Keratinocyte (primary cell): Measurements from ENCODE around the gene PLK5. TPM values are rescaled to one million over a fixed set of nuclear protein-coding genes. Genes with fewer than 3 reads are reported as not detected.
"Not testable (repeated sequence)": the region's sequence is repeated elsewhere in the genome, so short reads cannot be mapped to it uniquely, and the experiment has no call there.

Experiments used
- DNase-seq: peaks from one replicate; pipeline ENCODE4 v3.0.0-alpha.2; 2011; ENCODE audit warnings: low read depth, missing footprints, low spot score
- FAIRE-seq: peaks from 2 replicates; lab custom pipeline; 2011; peaks lifted over from hg19 to GRCh38; lab: Jason Lieb, UNC
- H2AFZ ChIP-seq: 2 replicates; pipeline ENCODE4 v1.6.0; 2012; ENCODE audit warnings: low read length, control low read depth, inconsistent platforms; ENCODE audit not compliant: control insufficient read depth
- H3K27ac ChIP-seq: 2 replicates; pipeline ENCODE4 v1.5.1; 2011; ENCODE audit warnings: low read length; ENCODE audit not compliant: control insufficient read depth, insufficient read depth
- H3K27me3 ChIP-seq: 3 replicates; pipeline ENCODE4 v1.6.0; 2011; ENCODE audit warnings: low read length; ENCODE audit not compliant: control insufficient read depth, insufficient read depth; ENCODE audit errors: extremely low read depth
- H3K36me3 ChIP-seq, 2 experiments: 2 replicates in 1 of 2; 3 replicates in 1 of 2; pipeline ENCODE4 v1.5.1; 2011; ENCODE audit warnings: low read length in 2 of 2, mild to moderate bottlenecking in 1 of 2; ENCODE audit not compliant: control insufficient read depth in 2 of 2, insufficient read depth in 2 of 2; ENCODE audit errors: extremely low read depth in 1 of 2
- H3K4me1 ChIP-seq: 3 replicates; pipeline ENCODE4 v1.5.1; 2011; ENCODE audit warnings: low read length; ENCODE audit not compliant: control insufficient read depth, insufficient read depth; ENCODE audit errors: extremely low read depth
- H3K4me2 ChIP-seq: 3 replicates; pipeline ENCODE4 v1.6.0; 2011; ENCODE audit warnings: low read depth, low read length; ENCODE audit not compliant: control insufficient read depth, insufficient read depth; ENCODE audit errors: extremely low read depth
- H3K4me3 ChIP-seq, 3 experiments: fragments of 200-600 bp in 1 of 3; sonication (generic) in 1 of 3; 2 replicates in 2 of 3; 3 replicates in 1 of 3; pipeline ENCODE4 v1.5.1; 2011 to 2016; ENCODE audit warnings: low read length in 3 of 3, mild to moderate bottlenecking in 3 of 3, control low read depth in 2 of 3, inconsistent platforms in 1 of 3, low read depth in 1 of 3, mixed read lengths in 1 of 3, mixed run types in 1 of 3, moderate library complexity in 1 of 3; ENCODE audit not compliant: control insufficient read depth in 2 of 3, insufficient read depth in 2 of 3; ENCODE audit errors: extremely low read depth in 1 of 3
- H3K79me2 ChIP-seq: 2 replicates; pipeline ENCODE4 v1.6.0; 2012; ENCODE audit warnings: low read length; ENCODE audit not compliant: control insufficient read depth, insufficient read depth
- H3K9ac ChIP-seq: 3 replicates; pipeline ENCODE4 v1.6.0; 2011; ENCODE audit warnings: low read length; ENCODE audit not compliant: control insufficient read depth, insufficient read depth; ENCODE audit errors: extremely low read depth
- H3K9me1 ChIP-seq: 3 replicates; pipeline ENCODE4 v1.6.0; 2011; ENCODE audit warnings: low read length; ENCODE audit not compliant: control insufficient read depth, insufficient read depth; ENCODE audit errors: extremely low read depth
- H3K9me3 ChIP-seq: 2 replicates; pipeline ENCODE4 v1.5.1; 2012; ENCODE audit warnings: low read depth, low read length; ENCODE audit not compliant: control insufficient read depth
- H4K20me1 ChIP-seq: 3 replicates; pipeline ENCODE4 v1.6.0; 2011; ENCODE audit warnings: low read length; ENCODE audit not compliant: control insufficient read depth, insufficient read depth; ENCODE audit errors: extremely low read depth
- EZH2 ChIP-seq: IDR thresholded peaks from one replicate; pipeline ENCODE4 v1.6.1; 2012; ENCODE audit warnings: inconsistent platforms, mild to moderate bottlenecking, low read length, moderate library complexity
- dilution Hi-C: fragments of 300-500 bp; cut with MboI; formaldehyde crosslinking; loops from one replicate; pipeline ENCODE4 v1.7.0; 2020; ENCODE audit warnings: low sequenced_read_pairs; ENCODE audit not compliant: extremely low pct_ligation_motif_present
- polyA plus RNA-seq, 5 experiments: library from polyadenylated mRNA; depleted of rRNA in 3 of 5; stranded (reverse) in 3 of 5; stranded (forward) in 1 of 5; unstranded in 1 of 5; fragments of >200 nt; gene quantifications; 1 replicate in 1 of 5; 2 replicates in 3 of 5; 3 replicates in 1 of 5; pipeline versions ENCODE4 v1.2.1 to v1.2.3, GENCODE V29; 2011 to 2012; ENCODE audit warnings: missing spikeins in 2 of 5, low read depth in 1 of 5, low replicate concordance in 1 of 5
- TF ChIP-seq, protein P1 (sequence below), 3 experiments: IDR thresholded peaks in 1 of 3; conservative IDR thresholded peaks in 1 of 3; optimal IDR thresholded peaks in 1 of 3; 2 replicates in 2 of 3; 3 replicates in 1 of 3; pipeline versions ENCODE3 to v1.5.1; 2011; ENCODE audit warnings: low read length in 3 of 3, mild to moderate bottlenecking in 3 of 3, moderate library complexity in 2 of 3, control low read depth in 1 of 3, inconsistent platforms in 1 of 3; ENCODE audit not compliant: insufficient read depth in 2 of 3; ENCODE audit errors: extremely low read depth in 1 of 3

Gene PLK5
- polyA plus RNA-seq, 1 donor (not counting 4 experiments of a cell fraction or from before 2014, with no cell fraction given), result 0.05 TPM

DNA sequence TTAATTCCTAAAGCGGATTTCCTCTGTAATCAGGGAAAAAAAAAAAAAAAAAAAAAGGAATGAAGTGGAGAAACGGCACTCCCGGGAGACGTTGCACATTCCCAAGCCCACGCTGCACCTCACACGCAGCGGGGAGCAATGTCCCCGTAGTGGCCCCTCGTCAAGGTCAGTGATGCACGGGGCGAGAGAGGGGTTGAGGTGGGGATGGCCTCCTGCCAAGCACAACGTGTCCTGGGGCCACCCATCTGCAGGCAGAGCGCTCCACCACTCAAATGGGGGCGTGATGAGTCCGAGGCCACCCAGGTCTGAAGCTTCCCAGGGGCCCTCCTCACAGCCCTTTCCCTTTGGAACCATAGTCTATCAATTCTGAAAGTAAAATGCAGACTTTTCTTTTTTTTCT lies 15.1 kb downstream of the PLK5 start:
- Histone ChIP-seq H3K4me1 (no peaks in the 10 kb centered on the region), H3K9ac (no peak overlapping the region), H3K79me2 (no peaks in the 10 kb centered on the region), H3K27ac (no peak overlapping the region), H2AFZ (no peak overlapping the region), H3K4me3 (no peak overlapping the region), H3K4me2 (no peak overlapping the region), H3K9me3 (no peaks in the 10 kb centered on the region), H4K20me1 (no peaks in the 10 kb centered on the region), H3K27me3 (peaks cover 6% of the 10 kb centered on the region), H3K36me3 (no peaks in the 10 kb centered on the region), H3K9me1 (no peaks in the 10 kb centered on the region)
- no peak for FAIRE-seq
- dilution Hi-C loops, result no loop called here
- no peak for TF ChIP-seq EZH2
- TF ChIP-seq, protein P1, sequence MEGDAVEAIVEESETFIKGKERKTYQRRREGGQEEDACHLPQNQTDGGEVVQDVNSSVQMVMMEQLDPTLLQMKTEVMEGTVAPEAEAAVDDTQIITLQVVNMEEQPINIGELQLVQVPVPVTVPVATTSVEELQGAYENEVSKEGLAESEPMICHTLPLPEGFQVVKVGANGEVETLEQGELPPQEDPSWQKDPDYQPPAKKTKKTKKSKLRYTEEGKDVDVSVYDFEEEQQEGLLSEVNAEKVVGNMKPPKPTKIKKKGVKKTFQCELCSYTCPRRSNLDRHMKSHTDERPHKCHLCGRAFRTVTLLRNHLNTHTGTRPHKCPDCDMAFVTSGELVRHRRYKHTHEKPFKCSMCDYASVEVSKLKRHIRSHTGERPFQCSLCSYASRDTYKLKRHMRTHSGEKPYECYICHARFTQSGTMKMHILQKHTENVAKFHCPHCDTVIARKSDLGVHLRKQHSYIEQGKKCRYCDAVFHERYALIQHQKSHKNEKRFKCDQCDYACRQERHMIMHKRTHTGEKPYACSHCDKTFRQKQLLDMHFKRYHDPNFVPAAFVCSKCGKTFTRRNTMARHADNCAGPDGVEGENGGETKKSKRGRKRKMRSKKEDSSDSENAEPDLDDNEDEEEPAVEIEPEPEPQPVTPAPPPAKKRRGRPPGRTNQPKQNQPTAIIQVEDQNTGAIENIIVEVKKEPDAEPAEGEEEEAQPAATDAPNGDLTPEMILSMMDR (optimal IDR thresholded peaks at IDR 0.05 in 1 of 3, IDR thresholded peaks at IDR 0.05 in 1 of 3, conservative IDR thresholded peaks at IDR 0.05 in 1 of 3; ENCODE audit: extremely low read depth in 1 of 3, insufficient read depth in 2 of 3, low read length in 3 of 3), result no peak
- DNase-seq, result no peak

DNA sequence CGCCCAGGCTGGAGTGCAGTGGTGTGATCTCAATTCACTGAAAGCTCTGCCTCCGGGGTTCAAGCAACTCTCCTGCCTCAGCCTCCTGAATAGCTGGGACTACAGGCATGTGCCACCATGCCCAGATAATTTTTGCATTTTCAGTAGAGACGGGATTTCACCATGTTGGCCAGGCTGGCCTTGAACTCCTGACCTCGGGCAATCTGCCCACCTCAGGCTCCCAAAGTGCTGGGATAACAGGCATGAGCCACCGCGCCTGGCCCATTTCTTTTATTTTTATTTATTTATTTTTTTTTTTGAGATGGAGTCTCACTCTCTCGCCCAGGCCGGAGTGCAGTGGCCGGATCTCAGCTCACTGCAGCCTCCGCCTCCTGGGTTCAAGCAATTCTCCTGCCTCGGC lies 15.9 kb downstream of the PLK5 start:
- H2AFZ ChIP-seq, H3K4me1 ChIP-seq, H3K9ac ChIP-seq, H3K27me3 ChIP-seq, dilution Hi-C loops, H3K4me3 ChIP-seq, H3K36me3 ChIP-seq, FAIRE-seq, H3K79me2 ChIP-seq, H4K20me1 ChIP-seq, H3K27ac ChIP-seq, H3K9me3 ChIP-seq, H3K9me1 ChIP-seq, DNase-seq, H3K4me2 ChIP-seq: not testable (repeated sequence)

DNA sequence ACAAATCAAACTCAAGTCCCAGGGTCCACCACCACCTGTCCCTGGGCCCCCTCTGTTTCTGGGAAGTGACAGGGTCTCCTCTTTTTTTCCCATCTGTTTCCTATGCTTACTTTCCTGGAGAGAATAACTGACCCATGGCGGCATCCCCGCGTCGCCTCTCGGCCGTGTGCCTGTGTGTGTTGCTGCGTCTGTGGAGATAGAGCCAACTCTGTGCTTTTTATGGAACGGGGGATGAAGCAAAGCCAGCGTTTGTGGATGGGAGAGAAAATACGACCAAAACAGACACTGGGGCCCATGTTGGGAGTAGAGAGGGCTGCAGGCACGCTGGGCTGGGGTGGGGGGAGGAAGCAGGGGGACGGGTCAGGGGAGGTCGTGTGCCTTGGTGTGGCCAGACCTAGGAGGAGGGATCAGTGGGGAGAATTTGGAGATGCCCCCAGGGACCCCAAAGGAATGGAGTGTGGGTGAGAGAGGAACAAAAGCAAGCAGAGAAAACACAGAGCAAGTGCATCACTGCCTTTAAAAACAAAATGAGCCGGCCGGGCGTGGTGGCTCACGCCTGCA lies 16.6 kb downstream of the PLK5 start:
- Histone ChIP-seq H3K9me3 (no peaks in the 10 kb centered on the region), H3K79me2 (no peaks in the 10 kb centered on the region), H3K36me3 (no peaks in the 10 kb centered on the region), H3K4me1 (no peaks in the 10 kb centered on the region), H3K27ac (no peak overlapping the region), H3K4me2 (no peak overlapping the region), H2AFZ (no peak overlapping the region), H3K9me1 (no peaks in the 10 kb centered on the region), H3K27me3 (peaks cover 7% of the 10 kb centered on the region), H3K9ac (no peak overlapping the region), H3K4me3 (no peak overlapping the region), H4K20me1 (no peaks in the 10 kb centered on the region)
- no peak for TF ChIP-seq EZH2
- TF ChIP-seq, protein P1 (optimal IDR thresholded peaks at IDR 0.05 in 1 of 3, IDR thresholded peaks at IDR 0.05 in 1 of 3, conservative IDR thresholded peaks at IDR 0.05 in 1 of 3; ENCODE audit: extremely low read depth in 1 of 3, insufficient read depth in 2 of 3, low read length in 3 of 3), result no peak
- FAIRE-seq, result no peak
- DNase-seq, result no peak
- dilution Hi-C loops, result no loop called here
